Gastroesophageal sphincter (tissue), 4 donors: ENCODE measurements around the gene APBA1. TPM values are rescaled to one million over a fixed set of nuclear protein-coding genes. Genes with fewer than 3 reads are reported as not detected.

Experiments
- ATAC-seq: fragments of 150-250 bp; one replicate; pipeline ENCODE4 v1.9.1; 2016; ENCODE audit warnings: mild to moderate bottlenecking, moderate library complexity
- H3K27ac ChIP-seq, 4 donors: fragments of 200-600 bp; sonication (generic) in 3 of 4; 1 replicate in 3 of 4; 2 replicates in 1 of 4; pipeline ENCODE4 v1.5.1; 2016 to 2019
- H3K27me3 ChIP-seq: fragments of 200-600 bp; sonication (generic); one replicate; pipeline ENCODE4 v1.5.1; 2019
- H3K36me3 ChIP-seq, 2 donors: fragments of 200-600 bp; sonication (generic); one replicate each; pipeline ENCODE4 v1.5.1; 2019; ENCODE audit warnings: control low read depth in 1 of 2
- H3K4me1 ChIP-seq, 3 donors: fragments of 200-600 bp; sonication (generic); 1 replicate in 2 of 3; 2 replicates in 1 of 3; pipeline ENCODE4 v1.5.1; 2016 to 2019; ENCODE audit warnings: control low read depth in 2 of 3
- H3K4me3 ChIP-seq, 2 donors: fragments of 200-600 bp; sonication (generic); one replicate each; pipeline ENCODE4 v1.5.1; 2019; ENCODE audit warnings: mild to moderate bottlenecking in 1 of 2, moderate library complexity in 1 of 2
- H3K9me3 ChIP-seq, 3 donors: fragments of 200-600 bp; sonication (generic); one replicate each; pipeline ENCODE4 v1.5.1; 2017 to 2019; ENCODE audit warnings: control low read depth in 2 of 3
- CTCF ChIP-seq, 4 experiments: fragments of 200-600 bp in 2 of 4; fragments of 450-650 bp in 2 of 4; sonication (generic) in 1 of 4; IDR thresholded peaks; one replicate each; pipeline ENCODE4 v1.5.1; 2017 to 2019; ENCODE audit warnings: antibody characterized with exemption in 4 of 4, mild to moderate bottlenecking in 2 of 4, moderate library complexity in 2 of 4
- EP300 ChIP-seq: sonication (generic); formaldehyde crosslinking; IDR thresholded peaks from one replicate; pipeline ENCODE4 v1.6.1; 2017; ENCODE audit warnings: antibody characterized with exemption, mild to moderate bottlenecking
- POLR2A ChIP-seq, 2 donors: fragments of 450-650 bp; IDR thresholded peaks; one replicate each; pipeline ENCODE4 v1.6.1; 2017; ENCODE audit warnings: antibody characterized with exemption in 2 of 2, mild to moderate bottlenecking in 2 of 2, moderate library complexity in 1 of 2
- POLR2AphosphoS5 ChIP-seq: sonication (generic); formaldehyde crosslinking; IDR thresholded peaks from one replicate; pipeline ENCODE4 v1.6.1; 2017; ENCODE audit warnings: antibody characterized with exemption
- WGBS, 2 donors: methylation state at CpG; one replicate each; pipeline ENCODE4 v1.1.5; 2018; ENCODE audit warnings: low coverage in 1 of 2; 5-methylcytosine and 5-hydroxymethylcytosine counted together
- total RNA-seq, 4 donors: library from RNA; depleted of rRNA; stranded (reverse); fragments of >200 nt; gene quantifications; one replicate each; pipeline ENCODE4 v1.1.0, GENCODE V29; 2016

APBA1 gene
- total RNA-seq, 4 donors from 2014 or later: 4.7 to 10.5 (median 5.8) TPM

GRCh38 chr9:69535286-69535832 lies 136.8 kb downstream of the APBA1 start:
- Histone ChIP-seq H3K27ac (no peak overlapping the region), H3K4me1 (no peaks in the 10 kb centered on the region), H3K27me3 (no peaks in the 10 kb centered on the region), H3K4me3 (no peak overlapping the region), H3K36me3 (no peaks in the 10 kb centered on the region), H3K9me3 (no peaks in the 10 kb centered on the region)
- WGBS, 2 donors: 57 to 78% methylated on average over 1 of the region's 1 CpG
- ATAC-seq: no peak
- no peak for TF ChIP-seq CTCF (IDR thresholded peaks at IDR 0.05)
- TF ChIP-seq POLR2A (IDR thresholded peaks at IDR 0.05): no peak
- TF ChIP-seq EP300: no peak
- no peak for TF ChIP-seq POLR2AphosphoS5

GRCh38 chr9:69532396-69532795 lies 139.8 kb downstream of the APBA1 start:
- no peak for TF ChIP-seq EP300
- no peak for TF ChIP-seq POLR2A (IDR thresholded peaks at IDR 0.05)
- no peak for TF ChIP-seq POLR2AphosphoS5
- TF ChIP-seq CTCF (IDR thresholded peaks at IDR 0.05): no peak
- no peaks in the 10 kb centered on the region for H3K36me3 ChIP-seq

GRCh38 chr9:69527454-69527853 lies 144.7 kb downstream of the APBA1 start:
- TF ChIP-seq CTCF (IDR thresholded peaks at IDR 0.05): no peak
- no peak for TF ChIP-seq POLR2A (IDR thresholded peaks at IDR 0.05)
- no peak for TF ChIP-seq EP300
- no peak for TF ChIP-seq POLR2AphosphoS5
- H3K27ac ChIP-seq: no peak overlapping the region
- ATAC-seq: no peak
- no peaks in the 10 kb centered on the region for H3K9me3 ChIP-seq
- H3K4me1 ChIP-seq: no peaks in the 10 kb centered on the region
- H3K27me3 ChIP-seq: no peaks in the 10 kb centered on the region
- no peak overlapping the region for H3K4me3 ChIP-seq
- no peaks in the 10 kb centered on the region for H3K36me3 ChIP-seq
- 95 to 100% methylated on average over 1 of the region's 1 CpG for WGBS, 2 donors

More at GRCh38 chr9:69532396-69532795, 139.8 kb downstream of the APBA1 start:
- ATAC-seq: no peak
- Histone ChIP-seq H3K4me1 (no peaks in the 10 kb centered on the region), H3K27me3 (no peaks in the 10 kb centered on the region), H3K9me3 (no peaks in the 10 kb centered on the region), H3K27ac (no peak overlapping the region), H3K4me3 (no peak overlapping the region)
- WGBS, 2 donors: 62 to 70% methylated on average over 3 of the region's 4 CpGs

GRCh38 chr9:69526699-69527098 lies 145.5 kb downstream of the APBA1 start:
- Histone ChIP-seq H3K27me3 (no peaks in the 10 kb centered on the region), H3K4me1 (no peaks in the 10 kb centered on the region), H3K9me3 (no peaks in the 10 kb centered on the region), H3K36me3 (no peaks in the 10 kb centered on the region), H3K4me3 (no peak overlapping the region), H3K27ac (no peak overlapping the region)
- WGBS, 2 donors: 100% methylated on average over 1 to 2 of the region's 2 CpGs
- no peak for TF ChIP-seq POLR2A (IDR thresholded peaks at IDR 0.05)
- no peak for TF ChIP-seq EP300
- ATAC-seq: no peak

- Histone ChIP-seq H3K27ac (no peak overlapping the region), H3K9me3 (no peaks in the 10 kb centered on the region), H3K27me3 (no peaks in the 10 kb centered on the region), H3K4me3 (no peak overlapping the region), H3K36me3 (peaks cover 0 to 16% of the 10 kb centered on the region in 2 donors), H3K4me1 (no peaks in the 10 kb centered on the region)
- TF ChIP-seq CTCF (IDR thresholded peaks at IDR 0.05): no peak
- TF ChIP-seq POLR2A (IDR thresholded peaks at IDR 0.05): no peak
- TF ChIP-seq POLR2AphosphoS5: no peak
- TF ChIP-seq EP300: no peak
- 68 to 80% methylated on average over 5 of the region's 5 CpGs for WGBS, 2 donors
- no peak for ATAC-seq
Measured at GRCh38 chr9:69519470-69520240, 152.5 kb downstream of the APBA1 start.
